Panc1 (cell line): ENCODE results near the gene DUSP8. TPM values are rescaled to one million over a fixed set of nuclear protein-coding genes. Genes with fewer than 3 reads are reported as not detected.

ENCODE experiments used
- ATAC-seq: fragments of 200-7000 bp; cut with Tn5 transposase; 2 replicates; pipeline ENCODE4 v1.9.1; 2020; ENCODE audit warnings: mild to moderate bottlenecking, moderate library complexity
- BruUV-seq: library from RNA; stranded (reverse); fragments of 400-500 nt; replicated peaks from 2 replicates; lab custom pipeline; 2021; lab: Mats Ljungman, UMichigan
- CTCF ChIA-PET: fragments of 300-600 bp; sonication (Branson Sonifier 250); formaldehyde crosslinking; loops from one replicate; lab custom pipeline; 2022; ENCODE audit warnings: antibody characterized with exemption; lab: Charles Lee
- POLR2A ChIA-PET: fragments of 300-600 bp; sonication (Branson Sonifier 250); formaldehyde crosslinking; loops from one replicate; lab custom pipeline; 2022; ENCODE audit warnings: antibody characterized with exemption; lab: Charles Lee
- DNase-seq: peaks from one replicate; pipeline ENCODE4 v3.0.0-alpha.2; 2010; ENCODE audit warnings: low read depth, low spot score
- H3K27ac ChIP-seq: 2 replicates; pipeline ENCODE4 v1.5.1; 2011; ENCODE audit warnings: mild to moderate bottlenecking, low read length, inconsistent platforms
- H3K27me3 ChIP-seq: fragments of 200-500 bp; sonication (Bioruptor generic); 2 replicates; pipeline ENCODE4 v1.6.0; 2014; ENCODE audit warnings: low read length, inconsistent platforms; ENCODE audit not compliant: control insufficient read depth, insufficient read depth
- H3K36me3 ChIP-seq: fragments of 200-500 bp; sonication (Bioruptor generic); 2 replicates; pipeline ENCODE4 v1.5.1; 2014; ENCODE audit warnings: inconsistent platforms, mild to moderate bottlenecking, low read length, moderate library complexity; ENCODE audit not compliant: control insufficient read depth, insufficient read depth
- H3K4me1 ChIP-seq: 2 replicates; pipeline ENCODE4 v1.5.1; 2011; ENCODE audit warnings: inconsistent platforms, mild to moderate bottlenecking, low read length, moderate library complexity; ENCODE audit not compliant: control insufficient read depth, insufficient read depth
- H3K4me3 ChIP-seq, 2 experiments: 2 replicates each; pipeline ENCODE4 v1.5.1; 2011 to 2012; ENCODE audit warnings: low read depth in 2 of 2, low read length in 2 of 2, mild to moderate bottlenecking in 2 of 2, inconsistent platforms in 1 of 2, moderate library complexity in 1 of 2
- H3K9me3 ChIP-seq: fragments of 200-500 bp; sonication (Bioruptor generic); 2 replicates; pipeline ENCODE4 v1.5.1; 2014; ENCODE audit warnings: low read depth, mild to moderate bottlenecking, inconsistent platforms, low read length, moderate library complexity; ENCODE audit not compliant: control insufficient read depth, insufficient read depth
- CTCF ChIP-seq: fragments of 450-650 bp; IDR thresholded peaks from 2 replicates; pipeline ENCODE4 v1.5.1; 2017; ENCODE audit warnings: mild to moderate bottlenecking
- POLR2AphosphoS5 ChIP-seq: IDR thresholded peaks from 2 replicates; pipeline ENCODE4 v1.6.1; 2012; ENCODE audit warnings: mild to moderate bottlenecking, low read depth, low read length, moderate library complexity
- REST ChIP-seq, 2 experiments: IDR thresholded peaks; 2 replicates each; pipeline ENCODE4 v1.6.1; 2011 to 2012; ENCODE audit warnings: low read depth in 2 of 2, control low read depth in 1 of 2, low read length in 1 of 2, mild to moderate bottlenecking in 1 of 2, moderate library complexity in 1 of 2; ENCODE audit not compliant: insufficient read depth in 1 of 2
- SIN3A ChIP-seq: IDR thresholded peaks from 2 replicates; pipeline ENCODE4 v1.6.1; 2012; ENCODE audit warnings: low read depth, mild to moderate bottlenecking, low read length, moderate library complexity, borderline replicate concordance; ENCODE audit not compliant: insufficient read depth
- TCF7L2 ChIP-seq: IDR thresholded peaks from 2 replicates; pipeline ENCODE4 v1.6.1; 2011; ENCODE audit warnings: mild to moderate bottlenecking, low read depth, low read length, inconsistent platforms
- in situ Hi-C: cut with HindIII; loops from 2 replicates; pipeline ENCODE4 v1.10.0; 2016; ENCODE audit warnings: low sequenced_read_pairs, low pct_unique_long_range_greater_than_20kb
- intact Hi-C: fragments of 100-400 bp; cut with micrococcal nuclease; formaldehyde crosslinking; loops from one replicate; pipeline ENCODE4 v1.10.0; 2022; ENCODE audit not compliant: unreplicated experiment
- total RNA-seq: library from RNA; stranded (reverse); gene quantifications from one replicate; pipeline ENCODE4 v1.2.1, GENCODE V29; 2021; ENCODE audit not compliant: unreplicated experiment

DUSP8 gene
- total RNA-seq, 1 experiment from 2014 or later: 5.5 TPM

GRCh38 chr11:1530686-1531448, 41.2 kb downstream of the DUSP8 start:
- Histone ChIP-seq H3K27me3 (no peaks in the 10 kb centered on the region), H3K36me3 (no peaks in the 10 kb centered on the region), H3K4me1 (peaks cover 4% of the 10 kb centered on the region), H3K27ac (no peak overlapping the region), H3K4me3 (no peak overlapping the region), H3K9me3 (no peaks in the 10 kb centered on the region)
- ATAC-seq (no peak), DNase-seq (no peak)
- TF ChIP-seq CTCF: no peak
- TF ChIP-seq TCF7L2: no peak
- TF ChIP-seq REST (IDR thresholded peaks at IDR 0.05; ENCODE audit: insufficient read depth in 1 of 2, low read depth in 2 of 2, low read length in 1 of 2): no peak
- TF ChIP-seq SIN3A: no peak
- no peak for TF ChIP-seq POLR2AphosphoS5
- no TSS peak for BruUV-seq
- intact Hi-C loops (no loop called here), in situ Hi-C loops (no loop called here)
- POLR2A ChIA-PET: no interaction called here
- CTCF ChIA-PET: interaction anchor here (1.1 kb wide), 1 partner anchor 16 kb away, joined by 8 read pairs; no protein-coding TSS in a partner anchor

GRCh38 chr11:1529774-1530173, 42.3 kb downstream of the DUSP8 start:
- Histone ChIP-seq H3K4me3 (no peak overlapping the region), H3K27ac (no peak overlapping the region), H3K4me1 (peaks cover 4% of the 10 kb centered on the region; the same call in 1 of the 2 replicates), H3K9me3 (no peaks in the 10 kb centered on the region), H3K27me3 (no peaks in the 10 kb centered on the region), H3K36me3 (no peaks in the 10 kb centered on the region)
- in situ Hi-C loops: no loop called here
- TF ChIP-seq SIN3A: no peak
- TF ChIP-seq REST (IDR thresholded peaks at IDR 0.05; ENCODE audit: insufficient read depth in 1 of 2, low read depth in 2 of 2, low read length in 1 of 2): no peak
- TF ChIP-seq POLR2AphosphoS5: no peak
- TF ChIP-seq CTCF: no peak
- no peak for TF ChIP-seq TCF7L2
- POLR2A ChIA-PET: no interaction called here
- no TSS peak for BruUV-seq
- CTCF ChIA-PET: interaction anchor here (1.1 kb wide), 1 partner anchor 17 kb away, joined by 8 read pairs; no protein-coding TSS in a partner anchor
- DNase-seq: no peak
- intact Hi-C loops: no loop called here
- ATAC-seq: no peak; the same call in 1 of the 2 replicates
